ENCODE results near the gene TRIM62. TPM values are rescaled to one million over a fixed set of nuclear protein-coding genes. Genes with fewer than 3 reads are reported as not detected.

Gene TRIM62
- total and polyA plus RNA-seq, 11 donors: 1.8 to 6.1 (median 3.3) TPM

GRCh38 chr1:33169290-33170055 lies 12.4 kb downstream of the TRIM62 start:
- no peak for TF ChIP-seq POLR2A (IDR thresholded peaks at IDR 0.05)
- DNase-seq (no peak), ATAC-seq (peak; percentile 9 to 39 (median 18))
- peak overlapping the region in 2 of 12 donors; percentile 31 to 35 for H3K27ac ChIP-seq
- H3K9me3 ChIP-seq: peaks cover 0 to 3% (median 0%) of the 10 kb centered on the region in 12 donors
- 65 to 71% (median 69%) methylated on average over 11 of the region's 11 CpGs for WGBS, 4 donors
- H3K27me3 ChIP-seq: no peaks in the 10 kb centered on the region
- no peak overlapping the region for H3K4me3 ChIP-seq
- H3K36me3 ChIP-seq: peaks cover 0 to 8% (median 0%) of the 10 kb centered on the region in 9 donors
- H3K4me1 ChIP-seq: peaks cover 0 to 31% (median 17%) of the 10 kb centered on the region in 12 donors
- intact Hi-C loops (cut with DNase I): loop anchor here in 1 of 10 donors (2.0 kb wide), 1 partner anchor 17 kb away; no protein-coding TSS in a partner anchor

GRCh38 chr1:33168556-33169289 lies 13.1 kb downstream of the TRIM62 start:
- Histone ChIP-seq H3K36me3 (peaks cover 0 to 10% (median 0%) of the 10 kb centered on the region in 9 donors), H3K27ac (peak overlapping the region in 3 of 12 donors; percentile 24 to 35 (median 31)), H3K4me1 (peaks cover 0 to 36% (median 17%) of the 10 kb centered on the region in 12 donors), H3K9me3 (peaks cover 0 to 3% (median 0%) of the 10 kb centered on the region in 12 donors), H3K27me3 (no peaks in the 10 kb centered on the region), H3K4me3 (no peak overlapping the region)
- DNase-seq (no peak), ATAC-seq (peak in 1 of 4 donors; percentile 25)
- TF ChIP-seq CTCF (IDR thresholded peaks at IDR 0.05) (no peak), POLR2A (IDR thresholded peaks at IDR 0.05) (no peak)
- WGBS, 4 donors: 67 to 76% (median 75%) methylated on average over 11 of the region's 11 CpGs
- intact Hi-C loops (cut with DNase I): no loop called here

GRCh38 chr1:33167650-33168447 lies 14.0 kb downstream of the TRIM62 start:
- DNase-seq (no peak), ATAC-seq (no peak)
- Histone ChIP-seq H3K27ac (peak overlapping the region in 1 of 12 donors; percentile 35), H3K27me3 (no peaks in the 10 kb centered on the region), H3K9me3 (peaks cover 0 to 3% (median 0%) of the 10 kb centered on the region in 12 donors), H3K36me3 (peaks cover 0 to 10% (median 0%) of the 10 kb centered on the region in 9 donors), H3K4me1 (peaks cover 0 to 41% (median 17%) of the 10 kb centered on the region in 12 donors), H3K4me3 (no peak overlapping the region)
- 85 to 97% (median 93%) methylated on average over 4 of the region's 4 CpGs for WGBS, 4 donors
- TF ChIP-seq POLR2A (IDR thresholded peaks at IDR 0.05): no peak
- TF ChIP-seq CTCF (IDR thresholded peaks at IDR 0.05): no peak
- intact Hi-C loops (cut with DNase I): no loop called here

GRCh38 chr1:33165809-33166208 lies 16.0 kb downstream of the TRIM62 start:
- Histone ChIP-seq H3K27me3 (no peaks in the 10 kb centered on the region), H3K4me1 (peaks cover 0 to 41% (median 15%) of the 10 kb centered on the region in 12 donors), H3K4me3 (no peak overlapping the region), H3K27ac (no peak overlapping the region), H3K36me3 (peaks cover 0 to 10% (median 0%) of the 10 kb centered on the region in 9 donors), H3K9me3 (peaks cover 0 to 3% (median 0%) of the 10 kb centered on the region in 12 donors)
- peak in 1 of 5 donors; percentile 8 for DNase-seq
- intact Hi-C loops (cut with DNase I): no loop called here
- ATAC-seq: no peak
- 93 to 98% (median 97%) methylated on average over 6 of the region's 6 CpGs for WGBS, 4 donors
- TF ChIP-seq POLR2A (IDR thresholded peaks at IDR 0.05): no peak

All from heart left ventricle (tissue), 16 donors.